Right lobe of liver (tissue), 4 donors: ENCODE measurements around the gene DYNLT2.

Source experiments
- POLR2A ChIP-seq: fragments of 450-650 bp; IDR thresholded peaks from one replicate; pipeline ENCODE4 v1.6.1; 2017; ENCODE audit warnings: antibody characterized with exemption, mild to moderate bottlenecking
- TF ChIP-seq, protein P1 (sequence below), 4 donors: fragments of 200-600 bp in 3 of 4; fragments of 450-650 bp in 1 of 4; IDR thresholded peaks; one replicate each; pipeline versions ENCODE4 v1.5.1 to v1.8.0; 2016 to 2022; ENCODE audit warnings: antibody characterized with exemption in 4 of 4, mild to moderate bottlenecking in 2 of 4
- donor health status: DM: no; HTN: no; CAD: no.
- donor health status: DM: no; HTN: no; CAD: no.
- donor health status: DM: no; HTN: yes; CAD: no.

DNA sequence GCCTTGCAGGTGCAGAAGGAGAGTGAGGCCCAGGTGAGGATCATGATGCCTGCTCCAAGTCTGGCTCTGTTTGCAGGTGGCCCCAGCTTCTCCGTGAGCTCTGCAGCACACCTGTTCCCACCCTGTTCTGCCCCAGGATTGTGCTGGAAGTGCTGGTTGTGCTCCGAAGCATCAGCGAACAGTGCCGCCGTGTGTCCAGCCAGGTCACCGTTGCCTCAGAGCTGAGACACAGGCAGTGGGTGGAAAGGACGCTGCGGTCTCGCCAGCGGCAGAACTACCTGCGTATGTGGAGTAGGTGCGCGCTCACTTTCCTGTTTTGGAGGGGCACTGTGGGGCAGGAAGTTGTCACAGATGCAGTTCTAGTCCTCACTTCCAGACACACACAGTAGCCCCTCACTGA, 25.0 kb upstream of the DYNLT2 start:
- TF ChIP-seq, protein P1, sequence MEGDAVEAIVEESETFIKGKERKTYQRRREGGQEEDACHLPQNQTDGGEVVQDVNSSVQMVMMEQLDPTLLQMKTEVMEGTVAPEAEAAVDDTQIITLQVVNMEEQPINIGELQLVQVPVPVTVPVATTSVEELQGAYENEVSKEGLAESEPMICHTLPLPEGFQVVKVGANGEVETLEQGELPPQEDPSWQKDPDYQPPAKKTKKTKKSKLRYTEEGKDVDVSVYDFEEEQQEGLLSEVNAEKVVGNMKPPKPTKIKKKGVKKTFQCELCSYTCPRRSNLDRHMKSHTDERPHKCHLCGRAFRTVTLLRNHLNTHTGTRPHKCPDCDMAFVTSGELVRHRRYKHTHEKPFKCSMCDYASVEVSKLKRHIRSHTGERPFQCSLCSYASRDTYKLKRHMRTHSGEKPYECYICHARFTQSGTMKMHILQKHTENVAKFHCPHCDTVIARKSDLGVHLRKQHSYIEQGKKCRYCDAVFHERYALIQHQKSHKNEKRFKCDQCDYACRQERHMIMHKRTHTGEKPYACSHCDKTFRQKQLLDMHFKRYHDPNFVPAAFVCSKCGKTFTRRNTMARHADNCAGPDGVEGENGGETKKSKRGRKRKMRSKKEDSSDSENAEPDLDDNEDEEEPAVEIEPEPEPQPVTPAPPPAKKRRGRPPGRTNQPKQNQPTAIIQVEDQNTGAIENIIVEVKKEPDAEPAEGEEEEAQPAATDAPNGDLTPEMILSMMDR (IDR thresholded peaks at IDR 0.05): no peak
- no peak for TF ChIP-seq POLR2A
